Activated naive CD4-positive, alpha-beta T cell (primary cell): Measurements from ENCODE around the gene PCSK5.
"Not testable (repeated sequence)": the region's sequence is repeated elsewhere in the genome, so short reads cannot be mapped to it uniquely, and the experiment has no call there.

Experiments
- DNase-seq, 4 experiments: peaks; one replicate each; lab custom pipeline; 2025; lab: John Stamatoyannopoulos, UW

PCSK5 gene

GRCh38 chr9:75963321-75963720 is 72.8 kb downstream of the PCSK5 start:
- DNase-seq, result not testable (repeated sequence)

GRCh38 chr9:75964427-75964826 is 74.0 kb downstream of the PCSK5 start:
- DNase-seq, result no peak

- no peak for DNase-seq
Observed at GRCh38 chr9:75965231-75965630, 74.8 kb downstream of the PCSK5 start.

GRCh38 chr9:75967556-75967955 is 77.1 kb downstream of the PCSK5 start:
- no peak for DNase-seq

GRCh38 chr9:75974016-75974766 is 83.7 kb downstream of the PCSK5 start:
- DNase-seq, result no peak

- DNase-seq, result no peak
Observed at GRCh38 chr9:75975071-75975470, 84.6 kb downstream of the PCSK5 start.

GRCh38 chr9:75976549-75976948 is 86.1 kb downstream of the PCSK5 start:
- no peak for DNase-seq

- no peak for DNase-seq
Observed at GRCh38 chr9:75979362-75979761, 88.9 kb downstream of the PCSK5 start.

- no peak for DNase-seq
Observed at GRCh38 chr9:75983319-75984045, 93.0 kb downstream of the PCSK5 start.

- no peak for DNase-seq
Observed at GRCh38 chr9:75985515-75985914, 95.0 kb downstream of the PCSK5 start.

- no peak for DNase-seq
Observed at GRCh38 chr9:75988663-75989062, 98.2 kb downstream of the PCSK5 start.

- DNase-seq, result no peak
Observed at GRCh38 chr9:75990156-75990555, 99.7 kb downstream of the PCSK5 start.

- DNase-seq, result no peak
Observed at GRCh38 chr9:75990576-75991304, 100.3 kb downstream of the PCSK5 start.

- DNase-seq, result no peak
Observed at GRCh38 chr9:75992482-75993206, 102.2 kb downstream of the PCSK5 start.

GRCh38 chr9:75993434-75993833 is 103.0 kb downstream of the PCSK5 start:
- no peak for DNase-seq

GRCh38 chr9:75995066-75995465 is 104.6 kb downstream of the PCSK5 start:
- DNase-seq, result no peak

- no peak for DNase-seq
Observed at GRCh38 chr9:75996726-75997125, 106.3 kb downstream of the PCSK5 start.

GRCh38 chr9:75997206-75997605 is 106.7 kb downstream of the PCSK5 start:
- no peak for DNase-seq

- no peak for DNase-seq
Observed at GRCh38 chr9:75998096-75998780, 107.8 kb downstream of the PCSK5 start.

- DNase-seq, result no peak
Observed at GRCh38 chr9:76001459-76001858, 111.0 kb downstream of the PCSK5 start.

GRCh38 chr9:76003041-76003440 is 112.6 kb downstream of the PCSK5 start:
- DNase-seq, result no peak

GRCh38 chr9:76004526-76004925 is 114.1 kb downstream of the PCSK5 start:
- DNase-seq, result no peak
